IPS-NIHi7 (cell line): ENCODE data around the gene FCAMR.

Experiments
- DNase-seq: peaks from one replicate; pipeline ENCODE4 v3.0.0; 2012; ENCODE audit warnings: mixed read lengths; ENCODE audit errors: extremely low spot score

FCAMR gene

DNA sequence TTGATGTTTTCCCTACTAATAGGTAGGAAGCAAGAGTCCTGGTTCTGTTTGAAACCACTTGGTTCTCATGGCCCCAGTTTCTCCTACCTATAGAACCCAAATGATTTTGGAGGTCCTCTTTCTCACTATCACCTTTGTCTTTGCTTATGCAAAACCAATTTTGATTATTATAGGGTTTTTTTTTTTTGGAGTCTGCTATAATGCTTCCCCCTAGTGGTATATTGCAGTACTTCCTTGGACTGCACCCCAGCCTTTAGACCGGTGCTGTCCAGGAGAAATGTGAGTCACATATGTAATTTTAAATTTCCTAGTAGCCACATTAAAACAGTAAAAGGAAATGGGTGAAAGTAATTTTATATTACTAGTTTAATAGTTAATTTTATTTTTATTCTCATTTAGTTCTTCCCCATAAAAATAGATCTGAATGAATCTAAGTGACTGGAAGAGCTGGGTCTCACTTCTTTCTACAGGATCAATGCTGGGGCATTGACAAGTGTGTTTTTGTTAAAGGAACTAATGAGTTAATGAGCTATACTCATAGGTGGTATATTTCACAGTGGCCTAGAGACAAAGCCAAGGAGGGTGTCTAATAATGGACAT lies 59.1 kb downstream of the FCAMR start:
- peak; percentile 57 for DNase-seq

- DNase-seq, result peak; percentile 26
Measured at GRCh38 chr1:206909883-206910318, 60.4 kb downstream of the FCAMR start.

DNA sequence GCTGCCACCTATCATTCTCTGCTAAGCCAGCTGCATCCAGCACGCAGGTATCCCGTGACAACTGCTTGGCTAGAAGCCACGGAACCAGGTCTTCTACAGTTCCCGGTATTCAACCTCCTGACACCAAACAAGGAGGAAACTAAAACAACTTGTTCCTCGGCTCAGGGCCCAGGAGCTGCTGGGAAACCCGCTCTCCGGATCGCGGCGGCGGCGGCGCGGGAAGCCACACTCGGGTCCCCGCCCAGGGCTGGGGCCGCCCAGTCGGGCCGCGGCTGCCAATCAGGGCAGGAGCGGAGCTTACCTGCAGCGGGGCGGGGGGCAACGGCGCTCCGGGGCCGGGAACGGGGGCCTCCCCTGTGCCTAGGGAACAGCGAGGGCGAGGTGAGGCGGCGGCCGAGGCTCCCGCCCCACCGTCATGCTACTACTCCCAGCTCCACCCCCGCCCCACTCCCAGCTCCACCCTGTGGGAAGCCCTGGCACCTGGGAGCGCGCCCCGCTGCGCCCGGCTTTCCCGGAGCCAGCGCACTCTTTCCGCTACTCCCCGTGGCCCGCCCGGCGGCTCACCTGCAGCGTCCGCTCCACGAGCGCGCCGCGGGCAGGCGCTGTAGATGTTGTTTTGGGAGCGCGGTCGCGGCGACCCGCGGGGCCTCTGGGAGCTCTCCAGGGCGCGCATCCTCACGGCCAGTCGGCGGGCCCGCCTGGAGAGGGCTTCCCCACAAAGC lies 60.9 kb downstream of the FCAMR start:
- peak; percentile 82 for DNase-seq

- DNase-seq, result no peak
Measured at GRCh38 chr1:206908038-206908437, 62.2 kb downstream of the FCAMR start.
